Fibroblast of lung (primary cell): ENCODE measurements around the gene IMPG1. TPM values are rescaled to one million over a fixed set of nuclear protein-coding genes. Genes with fewer than 3 reads are reported as not detected.

ENCODE experiments used
- DNase-seq, 2 donors: peaks; one replicate each; pipeline versions ENCODE4 v3.0.0 to v3.0.0-alpha.2; 2010; ENCODE audit warnings: low read depth in 2 of 2
- H2AFZ ChIP-seq: 2 replicates; pipeline ENCODE4 v1.5.1; 2012; ENCODE audit warnings: low read length, control low read depth, inconsistent platforms
- H3K27ac ChIP-seq: 2 replicates; pipeline ENCODE4 v1.5.1; 2011; ENCODE audit warnings: low read length, control low read depth; ENCODE audit not compliant: insufficient read depth
- H3K27me3 ChIP-seq: 2 replicates; pipeline ENCODE4 v1.5.1; 2011; ENCODE audit warnings: mild to moderate bottlenecking, low read length; ENCODE audit not compliant: control insufficient read depth, insufficient read depth
- H3K36me3 ChIP-seq: 2 replicates; pipeline ENCODE4 v1.5.1; 2011; ENCODE audit warnings: low read length; ENCODE audit not compliant: control insufficient read depth, insufficient read depth
- H3K4me1 ChIP-seq: 2 replicates; pipeline ENCODE4 v1.5.1; 2011; ENCODE audit warnings: low read length; ENCODE audit not compliant: control insufficient read depth, insufficient read depth; ENCODE audit errors: extremely low read depth
- H3K4me2 ChIP-seq: 2 replicates; pipeline ENCODE4 v1.5.1; 2011; ENCODE audit warnings: low read length, control low read depth; ENCODE audit not compliant: insufficient read depth; ENCODE audit errors: extremely low read depth
- H3K4me3 ChIP-seq, 4 experiments: fragments of 200-600 bp in 1 of 4; sonication (generic) in 1 of 4; replicated peaks in 1 of 4; 2 replicates each; pipeline ENCODE4 v1.5.1; 2011 to 2016; ENCODE audit warnings: low read length in 4 of 4, low read depth in 3 of 4, mild to moderate bottlenecking in 3 of 4, control low read depth in 2 of 4, inconsistent platforms in 1 of 4, mixed read lengths in 1 of 4; ENCODE audit not compliant: insufficient read depth in 1 of 4; ENCODE audit errors: control extremely low read depth in 1 of 4
- H3K79me2 ChIP-seq: 2 replicates; pipeline ENCODE4 v1.5.1; 2012; ENCODE audit warnings: mild to moderate bottlenecking, low read length, inconsistent platforms; ENCODE audit not compliant: control insufficient read depth, insufficient read depth
- H3K9ac ChIP-seq: 2 replicates; pipeline ENCODE4 v1.5.1; 2011; ENCODE audit warnings: mild to moderate bottlenecking, low read length, control low read depth; ENCODE audit not compliant: insufficient read depth
- H3K9me3 ChIP-seq: 2 replicates; pipeline ENCODE4 v1.5.1; 2012; ENCODE audit warnings: low read depth, low read length; ENCODE audit not compliant: control insufficient read depth, insufficient read depth
- H4K20me1 ChIP-seq: 2 replicates; pipeline ENCODE4 v1.5.1; 2011; ENCODE audit warnings: low read length; ENCODE audit not compliant: control insufficient read depth, insufficient read depth; ENCODE audit errors: extremely low read depth
- EZH2 ChIP-seq: IDR thresholded peaks from 2 replicates; pipeline ENCODE4 v1.5.1; 2012; ENCODE audit warnings: low read length, control low read depth, mild to moderate bottlenecking; ENCODE audit errors: missing control alignments
- polyA plus RNA-seq, 2 donors: library from polyadenylated mRNA; depleted of rRNA in 1 of 2; stranded (reverse) in 1 of 2; unstranded in 1 of 2; fragments of >200 nt; gene quantifications; 2 replicates each; pipeline ENCODE4 v1.2.1, GENCODE V29; 2011 to 2012; ENCODE audit warnings: missing spikeins in 1 of 2
- total RNA-seq: library from RNA; depleted of rRNA; stranded (reverse); fragments of >200 nt; gene quantifications from 2 replicates; pipeline ENCODE4 v1.2.1, GENCODE V29; 2014
- TF ChIP-seq, protein P1 (sequence below), 2 donors: IDR thresholded peaks in 1 of 2; conservative IDR thresholded peaks in 1 of 2; 1 replicate in 1 of 2; 2 replicates in 1 of 2; pipeline ENCODE4 v1.5.1; 2011 to 2012; ENCODE audit warnings: low read length in 2 of 2, control low read depth in 1 of 2, inconsistent platforms in 1 of 2, low read depth in 1 of 2, mild to moderate bottlenecking in 1 of 2

The IMPG1 gene
- total and polyA plus RNA-seq, 2 donors (not counting 1 experiment from before 2014, with no cell fraction given), result 0.17 TPM; not detected in 1

GRCh38 chr6:76000629-76001028 is 71.8 kb downstream of the IMPG1 start:
- Histone ChIP-seq H3K4me1 (no peaks in the 10 kb centered on the region), H3K4me2 (no peak overlapping the region), H2AFZ (no peak overlapping the region), H3K27ac (no peak overlapping the region), H3K27me3 (no peaks in the 10 kb centered on the region), H3K79me2 (no peaks in the 10 kb centered on the region), H3K9ac (no peak overlapping the region), H4K20me1 (no peaks in the 10 kb centered on the region), H3K4me3 (no peak overlapping the region), H3K9me3 (no peaks in the 10 kb centered on the region), H3K36me3 (no peaks in the 10 kb centered on the region)
- TF ChIP-seq, protein P1, sequence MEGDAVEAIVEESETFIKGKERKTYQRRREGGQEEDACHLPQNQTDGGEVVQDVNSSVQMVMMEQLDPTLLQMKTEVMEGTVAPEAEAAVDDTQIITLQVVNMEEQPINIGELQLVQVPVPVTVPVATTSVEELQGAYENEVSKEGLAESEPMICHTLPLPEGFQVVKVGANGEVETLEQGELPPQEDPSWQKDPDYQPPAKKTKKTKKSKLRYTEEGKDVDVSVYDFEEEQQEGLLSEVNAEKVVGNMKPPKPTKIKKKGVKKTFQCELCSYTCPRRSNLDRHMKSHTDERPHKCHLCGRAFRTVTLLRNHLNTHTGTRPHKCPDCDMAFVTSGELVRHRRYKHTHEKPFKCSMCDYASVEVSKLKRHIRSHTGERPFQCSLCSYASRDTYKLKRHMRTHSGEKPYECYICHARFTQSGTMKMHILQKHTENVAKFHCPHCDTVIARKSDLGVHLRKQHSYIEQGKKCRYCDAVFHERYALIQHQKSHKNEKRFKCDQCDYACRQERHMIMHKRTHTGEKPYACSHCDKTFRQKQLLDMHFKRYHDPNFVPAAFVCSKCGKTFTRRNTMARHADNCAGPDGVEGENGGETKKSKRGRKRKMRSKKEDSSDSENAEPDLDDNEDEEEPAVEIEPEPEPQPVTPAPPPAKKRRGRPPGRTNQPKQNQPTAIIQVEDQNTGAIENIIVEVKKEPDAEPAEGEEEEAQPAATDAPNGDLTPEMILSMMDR (conservative IDR thresholded peaks at IDR 0.05 in 1 of 2, IDR thresholded peaks at IDR 0.05 in 1 of 2; ENCODE audit: low read depth in 1 of 2, low read length in 2 of 2), result no peak
- TF ChIP-seq EZH2, result no peak
- DNase-seq, result no peak

- no peak for DNase-seq
- H4K20me1 ChIP-seq, result no peaks in the 10 kb centered on the region
- no peak overlapping the region for H3K4me2 ChIP-seq
- no peaks in the 10 kb centered on the region for H3K36me3 ChIP-seq
- no peak overlapping the region for H3K9ac ChIP-seq
- no peaks in the 10 kb centered on the region for H3K27me3 ChIP-seq
- H2AFZ ChIP-seq, result no peak overlapping the region
- no peak overlapping the region for H3K4me3 ChIP-seq
- no peaks in the 10 kb centered on the region for H3K9me3 ChIP-seq
- no peak overlapping the region for H3K27ac ChIP-seq
- TF ChIP-seq, protein P1 (conservative IDR thresholded peaks at IDR 0.05 in 1 of 2, IDR thresholded peaks at IDR 0.05 in 1 of 2; ENCODE audit: low read depth in 1 of 2, low read length in 2 of 2), result no peak
- TF ChIP-seq EZH2, result no peak
- no peaks in the 10 kb centered on the region for H3K79me2 ChIP-seq
- H3K4me1 ChIP-seq, result no peaks in the 10 kb centered on the region
Measured at GRCh38 chr6:75997696-75998095, 74.8 kb downstream of the IMPG1 start.

DNA sequence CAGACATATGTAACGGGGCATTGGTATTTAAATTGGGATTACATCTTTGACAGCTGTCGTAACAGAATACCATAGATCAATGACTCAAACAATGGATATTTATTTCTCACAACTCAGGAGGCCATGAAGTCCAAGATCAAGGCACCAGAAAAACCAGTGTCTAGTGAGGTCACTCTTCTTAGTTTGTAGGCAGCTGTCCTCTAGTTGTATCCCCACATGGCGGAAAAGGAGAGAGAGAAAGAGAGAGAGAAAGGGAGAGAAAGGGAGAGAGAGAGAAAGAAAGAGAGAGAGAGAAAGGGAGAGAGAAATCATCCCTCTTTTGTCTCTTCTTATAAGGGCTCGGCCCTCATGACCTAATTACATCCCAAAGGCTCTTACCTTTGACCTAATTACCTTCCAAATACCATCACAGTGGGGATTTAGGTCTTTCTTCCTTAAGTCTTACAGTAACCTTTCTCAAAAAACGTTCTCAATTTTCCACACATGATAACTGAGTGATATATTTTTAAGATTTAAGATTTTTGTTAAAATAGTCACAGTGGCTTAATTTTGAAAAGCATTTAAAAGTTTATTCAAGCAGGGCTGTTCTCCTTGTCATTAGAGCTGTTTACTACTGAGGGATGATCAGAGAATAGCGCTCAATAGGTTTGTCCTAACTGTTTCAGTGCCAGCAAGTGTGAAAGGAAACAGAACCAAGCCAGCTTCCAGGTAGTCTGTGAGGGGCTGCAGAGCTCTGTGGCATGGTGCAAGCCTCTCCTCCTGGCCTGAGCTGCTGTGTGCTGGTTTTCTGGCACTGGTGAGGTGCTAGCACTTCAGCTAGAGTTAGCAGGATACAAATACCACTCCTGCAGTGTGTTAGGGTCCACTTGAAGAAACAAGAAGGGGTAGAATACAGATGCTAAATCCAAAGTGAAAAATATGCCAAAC is 79.0 kb downstream of the IMPG1 start:
- H3K4me1 ChIP-seq, result no peaks in the 10 kb centered on the region
- H3K9me3 ChIP-seq, result no peaks in the 10 kb centered on the region
- TF ChIP-seq EZH2, result no peak
- TF ChIP-seq, protein P1 (conservative IDR thresholded peaks at IDR 0.05 in 1 of 2, IDR thresholded peaks at IDR 0.05 in 1 of 2; ENCODE audit: low read depth in 1 of 2, low read length in 2 of 2), result no peak
- H2AFZ ChIP-seq, result no peak overlapping the region
- no peaks in the 10 kb centered on the region for H3K79me2 ChIP-seq
- no peaks in the 10 kb centered on the region for H3K27me3 ChIP-seq
- H4K20me1 ChIP-seq, result no peaks in the 10 kb centered on the region
- DNase-seq, result no peak
- H3K9ac ChIP-seq, result no peak overlapping the region
- H3K4me3 ChIP-seq, result no peak overlapping the region
- no peak overlapping the region for H3K27ac ChIP-seq
- H3K4me2 ChIP-seq, result no peak overlapping the region
- H3K36me3 ChIP-seq, result no peaks in the 10 kb centered on the region
